Bronchial epithelial cell (primary cell): Measurements from ENCODE around the gene SRR. TPM values are rescaled to one million over a fixed set of nuclear protein-coding genes. Genes with fewer than 3 reads are reported as not detected.

Source experiments
- DNase-seq: peaks from one replicate; pipeline ENCODE4 v3.0.0-alpha.2; 2010; ENCODE audit warnings: low read depth
- FAIRE-seq: peaks from 2 replicates; lab custom pipeline; 2011; peaks lifted over from hg19 to GRCh38; lab: Jason Lieb, UNC
- H3K27me3 ChIP-seq: 2 replicates; pipeline ENCODE4 v1.5.1; 2011; ENCODE audit warnings: low read length; ENCODE audit not compliant: control insufficient read depth, insufficient read depth
- H3K36me3 ChIP-seq: 2 replicates; pipeline ENCODE4 v1.5.1; 2011; ENCODE audit warnings: low read length; ENCODE audit not compliant: control insufficient read depth, insufficient read depth
- H3K4me3 ChIP-seq: 2 replicates; pipeline ENCODE4 v1.5.1; 2011; ENCODE audit warnings: mild to moderate bottlenecking, low read depth, low read length, control low read depth
- total RNA-seq: library from RNA; depleted of rRNA; stranded (reverse); fragments of >200 nt; gene quantifications from 2 replicates; pipeline ENCODE4 v1.2.1, GENCODE V29; 2014
- TF ChIP-seq, protein P1 (sequence below): IDR thresholded peaks from 2 replicates; pipeline ENCODE4 v1.5.1; 2011; ENCODE audit warnings: mild to moderate bottlenecking, moderate library complexity, low read length, control low read depth, inconsistent platforms; ENCODE audit not compliant: insufficient read depth, severe bottlenecking

The SRR gene
- total RNA-seq, 1 donor from 2014 or later = 10.5 TPM

DNA sequence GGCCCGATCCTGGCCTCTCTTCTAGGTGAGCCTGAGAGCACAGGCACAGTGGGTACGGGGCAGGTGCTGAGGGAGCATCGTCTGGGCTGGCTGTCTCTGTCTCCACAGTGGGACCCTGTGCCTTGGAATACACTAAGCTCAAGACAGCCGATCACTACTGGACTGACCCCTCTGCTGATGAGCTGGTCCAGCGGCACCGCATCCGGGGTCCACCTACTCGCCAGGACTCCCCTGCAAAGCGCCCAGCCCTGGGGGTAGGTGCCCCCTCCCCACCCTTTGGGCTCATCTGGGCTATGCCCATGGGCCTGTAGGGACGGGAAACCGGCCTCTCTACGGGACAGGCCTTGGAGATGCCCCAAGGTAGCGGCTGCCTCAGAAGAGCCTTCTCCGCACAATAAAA, 59.1 kb downstream of the SRR start:
- Histone ChIP-seq H3K4me3 (no peak overlapping the region), H3K36me3 (peaks cover 19% of the 10 kb centered on the region), H3K27me3 (no peaks in the 10 kb centered on the region)
- DNase-seq (no peak), FAIRE-seq (no peak)
- TF ChIP-seq, protein P1, sequence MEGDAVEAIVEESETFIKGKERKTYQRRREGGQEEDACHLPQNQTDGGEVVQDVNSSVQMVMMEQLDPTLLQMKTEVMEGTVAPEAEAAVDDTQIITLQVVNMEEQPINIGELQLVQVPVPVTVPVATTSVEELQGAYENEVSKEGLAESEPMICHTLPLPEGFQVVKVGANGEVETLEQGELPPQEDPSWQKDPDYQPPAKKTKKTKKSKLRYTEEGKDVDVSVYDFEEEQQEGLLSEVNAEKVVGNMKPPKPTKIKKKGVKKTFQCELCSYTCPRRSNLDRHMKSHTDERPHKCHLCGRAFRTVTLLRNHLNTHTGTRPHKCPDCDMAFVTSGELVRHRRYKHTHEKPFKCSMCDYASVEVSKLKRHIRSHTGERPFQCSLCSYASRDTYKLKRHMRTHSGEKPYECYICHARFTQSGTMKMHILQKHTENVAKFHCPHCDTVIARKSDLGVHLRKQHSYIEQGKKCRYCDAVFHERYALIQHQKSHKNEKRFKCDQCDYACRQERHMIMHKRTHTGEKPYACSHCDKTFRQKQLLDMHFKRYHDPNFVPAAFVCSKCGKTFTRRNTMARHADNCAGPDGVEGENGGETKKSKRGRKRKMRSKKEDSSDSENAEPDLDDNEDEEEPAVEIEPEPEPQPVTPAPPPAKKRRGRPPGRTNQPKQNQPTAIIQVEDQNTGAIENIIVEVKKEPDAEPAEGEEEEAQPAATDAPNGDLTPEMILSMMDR = no peak

DNA sequence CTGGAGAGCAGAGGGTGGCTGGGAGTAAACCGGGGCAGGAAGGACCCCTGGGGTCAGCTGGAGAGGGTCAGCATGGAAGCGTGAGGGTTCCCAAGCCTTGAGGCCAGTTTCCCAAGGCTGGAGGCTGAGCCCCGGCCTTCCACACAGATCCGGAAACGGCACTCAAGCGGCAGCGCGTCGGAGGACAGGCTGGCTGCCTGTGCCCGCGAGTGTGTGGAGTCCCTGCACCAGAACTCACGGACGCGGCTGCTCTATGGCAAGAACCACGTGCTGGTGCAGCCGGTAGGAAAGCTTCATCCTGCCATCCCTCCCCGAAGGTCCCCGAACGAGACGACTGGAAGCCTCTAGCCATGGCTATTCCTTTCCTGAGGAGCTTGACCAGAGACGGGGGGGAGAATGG, 59.6 kb downstream of the SRR start:
- Histone ChIP-seq H3K36me3 (peaks cover 22% of the 10 kb centered on the region), H3K27me3 (no peaks in the 10 kb centered on the region), H3K4me3 (no peak overlapping the region)
- DNase-seq (no peak), FAIRE-seq (no peak)
- TF ChIP-seq, protein P1 = no peak

GRCh38 chr17:2363851-2364762, 60.4 kb downstream of the SRR start:
- peak; percentile 58 for FAIRE-seq
- H3K36me3 ChIP-seq = peaks cover 22% of the 10 kb centered on the region

DNA sequence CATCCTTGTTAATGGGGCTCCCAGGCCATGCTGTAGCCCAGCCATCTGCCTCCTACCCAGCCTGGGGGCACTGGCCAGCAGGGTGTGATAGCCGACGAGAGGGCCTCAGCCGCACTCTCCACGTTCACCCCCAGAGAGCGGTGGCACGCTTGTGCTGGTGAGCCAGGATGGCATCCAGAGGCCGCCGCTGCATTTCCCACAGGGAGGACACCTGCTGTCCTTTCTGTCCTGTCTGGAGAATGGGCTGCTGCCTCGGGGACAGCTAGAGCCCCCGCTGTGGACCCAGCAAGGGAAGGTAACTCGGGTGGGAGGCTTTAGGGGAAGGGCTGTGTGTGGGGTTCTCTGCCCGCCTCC, 61.0 kb downstream of the SRR start:
- Histone ChIP-seq H3K36me3 (peaks cover 22% of the 10 kb centered on the region), H3K4me3 (no peak overlapping the region), H3K27me3 (no peaks in the 10 kb centered on the region)
- FAIRE-seq = no peak
- DNase-seq = no peak
- TF ChIP-seq, protein P1 = no peak

More at GRCh38 chr17:2363851-2364762, 60.4 kb downstream of the SRR start:
- DNase-seq = no peak
- Histone ChIP-seq H3K27me3 (no peaks in the 10 kb centered on the region), H3K4me3 (no peak overlapping the region)
- TF ChIP-seq, protein P1 = no peak

DNA sequence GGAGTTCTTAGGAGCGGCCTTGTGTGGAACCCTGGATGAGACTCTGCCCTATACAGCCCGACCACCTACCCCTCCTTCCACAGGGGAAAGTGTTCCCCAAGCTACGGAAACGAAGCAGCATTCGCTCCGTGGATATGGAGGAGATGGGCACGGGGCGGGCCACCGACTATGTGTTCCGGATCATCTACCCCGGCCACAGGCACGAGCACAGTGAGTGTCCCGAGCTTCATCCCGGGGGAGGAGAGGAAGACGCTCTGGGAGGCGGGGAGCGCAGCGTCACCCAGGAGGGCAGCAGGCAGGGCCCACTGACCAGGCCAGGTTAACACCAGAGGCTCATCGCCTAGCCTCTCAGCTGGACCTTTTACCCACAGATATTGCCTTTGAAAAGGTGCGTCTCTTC, 61.4 kb downstream of the SRR start:
- Histone ChIP-seq H3K27me3 (no peaks in the 10 kb centered on the region), H3K36me3 (peaks cover 22% of the 10 kb centered on the region), H3K4me3 (no peak overlapping the region)
- FAIRE-seq (no peak), DNase-seq (no peak)
- TF ChIP-seq, protein P1 = no peak
